Measurements from ENCODE around the gene UPF1.
A peak's percentile ranks its signal among the peaks of the same experiment; 100 is the strongest.

The UPF1 gene

GRCh38 chr19:18851673-18852325, 20.0 kb downstream of the UPF1 start:
- TF ChIP-seq, protein P1, sequence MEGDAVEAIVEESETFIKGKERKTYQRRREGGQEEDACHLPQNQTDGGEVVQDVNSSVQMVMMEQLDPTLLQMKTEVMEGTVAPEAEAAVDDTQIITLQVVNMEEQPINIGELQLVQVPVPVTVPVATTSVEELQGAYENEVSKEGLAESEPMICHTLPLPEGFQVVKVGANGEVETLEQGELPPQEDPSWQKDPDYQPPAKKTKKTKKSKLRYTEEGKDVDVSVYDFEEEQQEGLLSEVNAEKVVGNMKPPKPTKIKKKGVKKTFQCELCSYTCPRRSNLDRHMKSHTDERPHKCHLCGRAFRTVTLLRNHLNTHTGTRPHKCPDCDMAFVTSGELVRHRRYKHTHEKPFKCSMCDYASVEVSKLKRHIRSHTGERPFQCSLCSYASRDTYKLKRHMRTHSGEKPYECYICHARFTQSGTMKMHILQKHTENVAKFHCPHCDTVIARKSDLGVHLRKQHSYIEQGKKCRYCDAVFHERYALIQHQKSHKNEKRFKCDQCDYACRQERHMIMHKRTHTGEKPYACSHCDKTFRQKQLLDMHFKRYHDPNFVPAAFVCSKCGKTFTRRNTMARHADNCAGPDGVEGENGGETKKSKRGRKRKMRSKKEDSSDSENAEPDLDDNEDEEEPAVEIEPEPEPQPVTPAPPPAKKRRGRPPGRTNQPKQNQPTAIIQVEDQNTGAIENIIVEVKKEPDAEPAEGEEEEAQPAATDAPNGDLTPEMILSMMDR (IDR thresholded peaks at IDR 0.05; ENCODE audit: control insufficient read depth, extremely low read depth, insufficient read depth) = no peak
- no peak for DNase-seq (ENCODE audit: low read depth)
- no peak overlapping the region for H3K4me3 ChIP-seq (ENCODE audit: low read depth, low read length)

DNA sequence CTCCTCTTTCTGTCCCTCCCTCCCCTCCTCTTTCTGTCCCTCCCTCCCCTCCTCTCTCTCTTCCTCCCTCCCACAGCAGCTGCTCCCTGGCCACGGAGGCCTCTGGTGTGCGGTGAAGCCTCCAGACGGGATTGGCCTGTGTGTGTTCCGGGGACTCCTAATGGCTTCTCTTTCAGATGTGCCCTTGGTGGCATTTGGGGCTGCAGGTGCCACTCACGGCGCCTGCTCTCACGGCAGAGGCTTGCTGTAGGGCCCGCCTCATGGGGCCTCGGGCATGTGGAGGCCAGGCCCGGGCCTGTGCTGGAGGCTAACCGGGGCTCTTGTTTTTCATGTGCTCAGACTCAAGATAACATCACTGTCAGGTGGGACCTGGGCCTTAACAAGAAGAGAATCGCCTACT, 20.9 kb downstream of the UPF1 start:
- TF ChIP-seq, protein P1 (IDR thresholded peaks at IDR 0.05; ENCODE audit: control insufficient read depth, extremely low read depth, insufficient read depth) = no peak
- no peak for DNase-seq (ENCODE audit: low read depth)
- no peak overlapping the region for H3K4me3 ChIP-seq (ENCODE audit: low read depth, low read length)

GRCh38 chr19:18853755-18854427, 22.1 kb downstream of the UPF1 start:
- no peak overlapping the region for H3K4me3 ChIP-seq (ENCODE audit: low read depth, low read length)
- TF ChIP-seq, protein P1 (IDR thresholded peaks at IDR 0.05; ENCODE audit: control insufficient read depth, extremely low read depth, insufficient read depth) = no peak
- DNase-seq (ENCODE audit: low read depth) = no peak

DNA sequence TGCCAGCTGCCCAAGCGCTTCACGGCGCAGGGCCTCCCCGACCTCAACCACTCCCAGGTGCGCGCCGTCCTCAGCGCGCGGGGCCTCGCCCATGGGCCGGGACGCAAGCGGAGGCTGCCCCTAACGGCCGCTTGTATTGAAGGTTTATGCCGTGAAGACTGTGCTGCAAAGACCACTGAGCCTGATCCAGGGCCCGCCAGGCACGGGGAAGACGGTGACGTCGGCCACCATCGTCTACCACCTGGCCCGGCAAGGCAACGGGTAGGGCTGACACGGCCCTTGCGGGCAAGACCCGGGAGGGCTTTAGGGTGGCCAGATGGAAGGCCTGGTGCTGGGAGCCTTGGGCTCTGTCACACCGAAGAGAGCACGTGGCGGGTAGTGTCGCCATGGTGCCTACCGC, 23.2 kb downstream of the UPF1 start:
- no peak overlapping the region for H3K4me3 ChIP-seq (ENCODE audit: low read depth, low read length)
- TF ChIP-seq, protein P1 (IDR thresholded peaks at IDR 0.05; ENCODE audit: control insufficient read depth, extremely low read depth, insufficient read depth) = no peak
- DNase-seq (ENCODE audit: low read depth) = no peak

GRCh38 chr19:18855647-18856384, 24.1 kb downstream of the UPF1 start:
- TF ChIP-seq, protein P1 (IDR thresholded peaks at IDR 0.05; ENCODE audit: control insufficient read depth, extremely low read depth, insufficient read depth) = no peak
- no peak for DNase-seq (ENCODE audit: low read depth)

GRCh38 chr19:18856385-18857126, 24.8 kb downstream of the UPF1 start:
- DNase-seq (ENCODE audit: low read depth) = no peak
- TF ChIP-seq, protein P1 (IDR thresholded peaks at IDR 0.05; ENCODE audit: control insufficient read depth, extremely low read depth, insufficient read depth) = peak; percentile 53
- no peak overlapping the region for H3K4me3 ChIP-seq (ENCODE audit: low read depth, low read length)

More at GRCh38 chr19:18855647-18856384, 24.1 kb downstream of the UPF1 start:
- H3K4me3 ChIP-seq (ENCODE audit: low read depth, low read length) = no peak overlapping the region

Measured in LNCaP clone FGC (cell line).